SK-N-SH (cell line): ENCODE measurements around the gene KY. TPM values are rescaled to one million over a fixed set of nuclear protein-coding genes. Genes with fewer than 3 reads are reported as not detected.

ENCODE experiments used
- CTCF ChIA-PET: fragments of 300-600, 350-600 bp; formaldehyde crosslinking; extraction: SDS; loops from one replicate; lab custom pipeline; 2021; lab: Yijun Ruan, JAX
- POLR2A ChIA-PET: fragments of 350-600 bp; sonication (Branson Sonifier 250); formaldehyde crosslinking; extraction: SDS; loops from one replicate; lab custom pipeline; 2020; ENCODE audit warnings: antibody characterized with exemption, inconsistent platforms; lab: Yijun Ruan, JAX
- DNase-seq: peaks from one replicate; pipeline ENCODE4 v3.0.0; 2012
- H2AFZ ChIP-seq: fragments of 200-600 bp; sonication (generic); 2 replicates; pipeline ENCODE4 v1.8.1; 2016; ENCODE audit warnings: antibody characterized with exemption, mild to moderate bottlenecking, low read depth
- H3F3A ChIP-seq: fragments of 200-600 bp; sonication (generic); replicated peaks from 2 replicates; pipeline ENCODE3; 2016; ENCODE audit warnings: antibody characterized with exemption, mild to moderate bottlenecking; ENCODE audit not compliant: insufficient read depth
- H3K27ac ChIP-seq, 2 experiments: fragments of 200-500 bp in 1 of 2; fragments of 200-600 bp in 1 of 2; sonication (Bioruptor generic) in 1 of 2; sonication (generic), shearing (Covaris generic) in 1 of 2; 2 replicates each; pipeline versions ENCODE4 v1.5.1 to v1.6.1; 2014 to 2016; ENCODE audit warnings: low read depth in 2 of 2, inconsistent platforms in 1 of 2, low read length in 1 of 2, mild to moderate bottlenecking in 1 of 2, mixed read lengths in 1 of 2
- H3K27me3 ChIP-seq: fragments of 200-600 bp; sonication (generic), shearing (Covaris generic); 2 replicates; pipeline ENCODE4 v1.6.1; 2016; ENCODE audit warnings: mixed run types; ENCODE audit not compliant: insufficient read depth
- H3K36me3 ChIP-seq, 2 experiments: fragments of 200-500 bp in 1 of 2; fragments of 200-600 bp in 1 of 2; sonication (Bioruptor generic) in 1 of 2; sonication (generic) in 1 of 2; replicated peaks in 1 of 2; 2 replicates each; pipeline versions ENCODE3 to v1.5.1; 2014 to 2016; ENCODE audit warnings: low read length in 1 of 2, mild to moderate bottlenecking in 1 of 2; ENCODE audit not compliant: insufficient read depth in 2 of 2, control insufficient read depth in 1 of 2
- H3K4me1 ChIP-seq, 2 experiments: fragments of 200-500 bp in 1 of 2; fragments of 200-600 bp in 1 of 2; sonication (Bioruptor generic) in 1 of 2; sonication (generic), shearing (Covaris generic) in 1 of 2; 2 replicates each; pipeline versions ENCODE4 v1.5.1 to v1.6.1; 2014 to 2016; ENCODE audit warnings: low read depth in 1 of 2, low read length in 1 of 2, mixed run types in 1 of 2; ENCODE audit not compliant: insufficient read depth in 2 of 2, control insufficient read depth in 1 of 2
- H3K4me2 ChIP-seq: fragments of 200-600 bp; sonication (generic), shearing (Covaris generic); 2 replicates; pipeline ENCODE4 v1.6.1; 2017; ENCODE audit warnings: mixed run types
- H3K4me3 ChIP-seq, 2 experiments: fragments of 200-500 bp in 1 of 2; fragments of 200-600 bp in 1 of 2; sonication (Bioruptor generic) in 1 of 2; sonication (generic), shearing (Covaris generic) in 1 of 2; 2 replicates each; pipeline versions ENCODE4 v1.5.1 to v1.8.1; 2014 to 2016; ENCODE audit warnings: low read depth in 2 of 2, inconsistent platforms in 1 of 2, low read length in 1 of 2, mild to moderate bottlenecking in 1 of 2, mixed read lengths in 1 of 2, moderate library complexity in 1 of 2
- H3K79me2 ChIP-seq: fragments of 200-600 bp; sonication (generic); 2 replicates; pipeline ENCODE4 v1.8.1; 2017; ENCODE audit warnings: mild to moderate bottlenecking; ENCODE audit not compliant: insufficient read depth
- H3K9ac ChIP-seq: fragments of 200-600 bp; sonication (generic); 2 replicates; pipeline ENCODE4 v1.6.1; 2017; ENCODE audit warnings: mixed run types
- H3K9me2 ChIP-seq: fragments of 200-600 bp; sonication (generic); 2 replicates; pipeline ENCODE4 v1.6.1; 2017; ENCODE audit warnings: mixed run types
- H3K9me3 ChIP-seq: fragments of 200-600 bp; sonication (generic); 2 replicates; pipeline ENCODE4 v1.6.1; 2017; ENCODE audit warnings: mixed run types, mild to moderate bottlenecking, moderate library complexity
- H4K20me1 ChIP-seq: fragments of 200-600 bp; sonication (generic); 2 replicates; pipeline ENCODE4 v1.6.1; 2017; ENCODE audit warnings: mild to moderate bottlenecking, mixed run types; ENCODE audit not compliant: insufficient read depth
- CHD2 ChIP-seq: fragments of 150-350 bp; IDR thresholded peaks from 2 replicates; pipeline ENCODE4 v1.6.1; 2018; ENCODE audit warnings: low read length; ENCODE audit not compliant: partially characterized antibody
- FOSL2 ChIP-seq: IDR thresholded peaks from 2 replicates; pipeline ENCODE4 v1.4.0; 2012; ENCODE audit warnings: low read depth, mild to moderate bottlenecking, moderate library complexity, borderline replicate concordance
- GABPA ChIP-seq: IDR thresholded peaks from 2 replicates; pipeline ENCODE4 v1.4.0; 2012; ENCODE audit warnings: low read depth, mild to moderate bottlenecking
- MEF2A ChIP-seq: IDR thresholded peaks from 2 replicates; pipeline ENCODE4 v1.4.0; 2012; ENCODE audit warnings: low read depth, borderline replicate concordance
- MXI1 ChIP-seq: IDR thresholded peaks from 2 replicates; pipeline ENCODE4 v1.6.1; 2012; ENCODE audit warnings: mild to moderate bottlenecking, low read depth, low read length, improper control_type of control experiment
- NFIC ChIP-seq: IDR thresholded peaks from 2 replicates; pipeline ENCODE4 v1.4.0; 2012; ENCODE audit warnings: borderline replicate concordance
- POLR2AphosphoS5 ChIP-seq: IDR thresholded peaks from 2 replicates; pipeline ENCODE4 v1.6.1; 2012; ENCODE audit warnings: low read depth, low read length
- RAD21 ChIP-seq: IDR thresholded peaks from 2 replicates; pipeline ENCODE4 v1.6.1; 2012; ENCODE audit warnings: mild to moderate bottlenecking, low read length
- RCOR1 ChIP-seq: fragments of 150-350 bp; IDR thresholded peaks from 2 replicates; pipeline ENCODE4 v1.6.1; 2017; ENCODE audit warnings: antibody characterized with exemption, low read length
- SIN3A ChIP-seq: IDR thresholded peaks from 2 replicates; pipeline ENCODE4 v1.6.1; 2012; ENCODE audit warnings: low read depth, mild to moderate bottlenecking, low read length, moderate library complexity, borderline replicate concordance
- SMC3 ChIP-seq: IDR thresholded peaks from 2 replicates; pipeline ENCODE4 v1.6.1; 2012; ENCODE audit warnings: low read depth, low read length, improper control_type of control experiment
- TCF12 ChIP-seq: IDR thresholded peaks from 2 replicates; pipeline ENCODE4 v1.4.0; 2012
- YY1 ChIP-seq: IDR thresholded peaks from 2 replicates; pipeline ENCODE4 v1.4.0; 2012; ENCODE audit warnings: low read depth, mild to moderate bottlenecking
- WGBS: methylation state at CpG from one replicate; pipeline ENCODE4 v1.1.6; 2017; ENCODE audit warnings: low lambda C conversion rate; 5-methylcytosine and 5-hydroxymethylcytosine counted together
- polyA plus RNA-seq, 3 experiments: library from polyadenylated mRNA; depleted of rRNA; stranded (reverse); fragments of >200 nt; gene quantifications; 2 replicates each; pipeline ENCODE4 v1.2.3, GENCODE V29; 2012
- TF ChIP-seq, protein P1 (sequence below): IDR thresholded peaks from 2 replicates; pipeline ENCODE4 v1.4.0; 2012; ENCODE audit warnings: low read depth, borderline replicate concordance
- TF ChIP-seq, protein P2 (sequence below): IDR thresholded peaks from 2 replicates; pipeline ENCODE4; 2012
- TF ChIP-seq, protein P3 (sequence below): fragments of 150-350 bp; IDR thresholded peaks from 2 replicates; pipeline ENCODE4 v1.6.1; 2017; ENCODE audit warnings: antibody characterized with exemption, low read length, low read depth, borderline replicate concordance
- TF ChIP-seq, protein P4 (sequence below): IDR thresholded peaks from 2 replicates; pipeline ENCODE4 v1.4.0; 2012; ENCODE audit warnings: low read depth, borderline replicate concordance
- TF ChIP-seq, protein P5 (sequence below): IDR thresholded peaks from 2 replicates; pipeline ENCODE4 v1.4.0; 2012; ENCODE audit warnings: low read depth

KY gene
- polyA plus RNA-seq, 1 of the 3 experiments (the other 2 are of a cell fraction): 2.4 TPM

DNA sequence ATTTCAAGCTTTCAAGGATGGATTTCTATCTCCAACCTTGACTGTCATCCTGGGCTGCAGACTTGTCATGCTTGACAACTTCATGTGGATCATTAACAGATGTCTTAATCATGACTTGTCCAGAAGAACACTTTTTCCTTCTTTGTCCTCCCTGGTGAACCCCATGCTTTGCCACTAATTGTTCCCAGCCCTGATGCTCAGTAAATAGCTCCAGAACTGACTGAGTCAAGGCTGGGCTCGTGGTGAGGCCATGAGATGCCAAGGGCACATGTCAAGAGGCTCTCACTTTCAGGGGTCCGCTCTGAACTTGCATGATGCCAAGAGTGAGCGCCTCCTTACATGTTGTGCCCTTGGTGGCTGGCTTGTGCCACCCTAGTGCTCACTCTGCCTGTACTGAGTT lies 48.9 kb upstream of the KY start:
- 89% methylated on average over 3 of the region's 3 CpGs for WGBS
- POLR2A ChIA-PET: no interaction called here
- Histone ChIP-seq H4K20me1 (no peaks in the 10 kb centered on the region), H3K27me3 (no peaks in the 10 kb centered on the region), H2AFZ (no peak overlapping the region), H3K9me2 (no peaks in the 10 kb centered on the region), H3K79me2 (no peaks in the 10 kb centered on the region), H3K36me3 (no peaks in the 10 kb centered on the region), H3K9ac (no peak overlapping the region), H3F3A (no peaks in the 10 kb centered on the region), H3K4me2 (no peak overlapping the region), H3K9me3 (no peaks in the 10 kb centered on the region), H3K4me3 (no peak overlapping the region), H3K4me1 (no peaks in the 10 kb centered on the region), H3K27ac (no peak overlapping the region)
- CTCF ChIA-PET: interaction anchor here (1.2 kb wide), 1 partner anchor 9 kb away, joined by 3 read pairs; no protein-coding TSS in a partner anchor
- TF ChIP-seq, protein P1, sequence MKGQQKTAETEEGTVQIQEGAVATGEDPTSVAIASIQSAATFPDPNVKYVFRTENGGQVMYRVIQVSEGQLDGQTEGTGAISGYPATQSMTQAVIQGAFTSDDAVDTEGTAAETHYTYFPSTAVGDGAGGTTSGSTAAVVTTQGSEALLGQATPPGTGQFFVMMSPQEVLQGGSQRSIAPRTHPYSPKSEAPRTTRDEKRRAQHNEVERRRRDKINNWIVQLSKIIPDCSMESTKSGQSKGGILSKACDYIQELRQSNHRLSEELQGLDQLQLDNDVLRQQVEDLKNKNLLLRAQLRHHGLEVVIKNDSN: no peak
- TF ChIP-seq FOSL2 (no peak), GABPA (no peak), SMC3 (no peak), RAD21 (no peak), CHD2 (no peak), POLR2AphosphoS5 (no peak), SIN3A (no peak)
- TF ChIP-seq, protein P2, sequence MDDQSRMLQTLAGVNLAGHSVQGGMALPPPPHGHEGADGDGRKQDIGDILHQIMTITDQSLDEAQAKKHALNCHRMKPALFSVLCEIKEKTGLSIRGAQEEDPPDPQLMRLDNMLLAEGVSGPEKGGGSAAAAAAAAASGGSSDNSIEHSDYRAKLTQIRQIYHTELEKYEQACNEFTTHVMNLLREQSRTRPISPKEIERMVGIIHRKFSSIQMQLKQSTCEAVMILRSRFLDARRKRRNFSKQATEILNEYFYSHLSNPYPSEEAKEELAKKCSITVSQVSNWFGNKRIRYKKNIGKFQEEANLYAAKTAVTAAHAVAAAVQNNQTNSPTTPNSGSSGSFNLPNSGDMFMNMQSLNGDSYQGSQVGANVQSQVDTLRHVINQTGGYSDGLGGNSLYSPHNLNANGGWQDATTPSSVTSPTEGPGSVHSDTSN: no peak
- TF ChIP-seq, protein P3, sequence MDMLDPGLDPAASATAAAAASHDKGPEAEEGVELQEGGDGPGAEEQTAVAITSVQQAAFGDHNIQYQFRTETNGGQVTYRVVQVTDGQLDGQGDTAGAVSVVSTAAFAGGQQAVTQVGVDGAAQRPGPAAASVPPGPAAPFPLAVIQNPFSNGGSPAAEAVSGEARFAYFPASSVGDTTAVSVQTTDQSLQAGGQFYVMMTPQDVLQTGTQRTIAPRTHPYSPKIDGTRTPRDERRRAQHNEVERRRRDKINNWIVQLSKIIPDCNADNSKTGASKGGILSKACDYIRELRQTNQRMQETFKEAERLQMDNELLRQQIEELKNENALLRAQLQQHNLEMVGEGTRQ: no peak
- TF ChIP-seq, protein P4, sequence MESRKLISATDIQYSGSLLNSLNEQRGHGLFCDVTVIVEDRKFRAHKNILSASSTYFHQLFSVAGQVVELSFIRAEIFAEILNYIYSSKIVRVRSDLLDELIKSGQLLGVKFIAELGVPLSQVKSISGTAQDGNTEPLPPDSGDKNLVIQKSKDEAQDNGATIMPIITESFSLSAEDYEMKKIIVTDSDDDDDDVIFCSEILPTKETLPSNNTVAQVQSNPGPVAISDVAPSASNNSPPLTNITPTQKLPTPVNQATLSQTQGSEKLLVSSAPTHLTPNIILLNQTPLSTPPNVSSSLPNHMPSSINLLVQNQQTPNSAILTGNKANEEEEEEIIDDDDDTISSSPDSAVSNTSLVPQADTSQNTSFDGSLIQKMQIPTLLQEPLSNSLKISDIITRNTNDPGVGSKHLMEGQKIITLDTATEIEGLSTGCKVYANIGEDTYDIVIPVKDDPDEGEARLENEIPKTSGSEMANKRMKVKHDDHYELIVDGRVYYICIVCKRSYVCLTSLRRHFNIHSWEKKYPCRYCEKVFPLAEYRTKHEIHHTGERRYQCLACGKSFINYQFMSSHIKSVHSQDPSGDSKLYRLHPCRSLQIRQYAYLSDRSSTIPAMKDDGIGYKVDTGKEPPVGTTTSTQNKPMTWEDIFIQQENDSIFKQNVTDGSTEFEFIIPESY: no peak
- DNase-seq: no peak

DNA sequence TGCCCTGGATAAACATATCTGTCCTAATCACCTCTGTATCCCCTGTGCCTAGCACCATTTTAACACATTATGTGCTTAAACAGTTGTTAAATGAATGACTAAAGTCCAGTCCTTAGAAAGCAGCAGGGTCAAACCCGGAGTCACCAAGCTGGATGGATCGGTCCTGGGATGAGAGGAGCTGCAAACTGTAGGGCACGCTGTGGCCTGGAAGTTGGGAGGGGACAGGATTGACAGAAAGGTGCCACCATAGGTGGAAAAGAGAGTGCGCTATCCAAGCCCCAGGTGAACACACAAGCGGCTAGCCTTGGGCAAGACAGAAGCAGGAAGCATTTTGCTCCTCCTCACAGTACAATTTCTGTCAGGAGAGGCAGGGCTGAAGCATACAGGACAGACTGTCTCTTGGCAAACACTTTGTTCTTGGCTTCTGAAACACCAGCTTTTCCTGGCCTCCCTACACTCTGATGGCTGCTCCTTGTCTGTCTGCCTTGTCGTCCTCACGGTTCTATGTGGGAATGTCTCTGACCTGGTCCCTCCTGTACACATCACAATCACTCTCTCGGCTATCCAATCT lies 48.4 kb upstream of the KY start:
- no peak overlapping the region for H3K27ac ChIP-seq
- whole genome bisulfite sequencing: 79% methylated on average over 8 of the region's 8 CpGs
- no peaks in the 10 kb centered on the region for H4K20me1 ChIP-seq
- DNase-seq: no peak
- no peak overlapping the region for H3K4me2 ChIP-seq
- H3K9me3 ChIP-seq: no peaks in the 10 kb centered on the region
- no peak overlapping the region for H3K9ac ChIP-seq
- H3K4me1 ChIP-seq: no peaks in the 10 kb centered on the region
- no peaks in the 10 kb centered on the region for H3K27me3 ChIP-seq
- no peaks in the 10 kb centered on the region for H3F3A ChIP-seq
- no peak for TF ChIP-seq NFIC
- TF ChIP-seq, protein P5, sequence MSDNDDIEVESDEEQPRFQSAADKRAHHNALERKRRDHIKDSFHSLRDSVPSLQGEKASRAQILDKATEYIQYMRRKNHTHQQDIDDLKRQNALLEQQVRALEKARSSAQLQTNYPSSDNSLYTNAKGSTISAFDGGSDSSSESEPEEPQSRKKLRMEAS: no peak
- TF ChIP-seq, protein P4: no peak
- TF ChIP-seq MXI1: no peak
- no peak for TF ChIP-seq RCOR1
- TF ChIP-seq TCF12: no peak
- no peak for TF ChIP-seq MEF2A
- TF ChIP-seq, protein P2: no peak
- no peak for TF ChIP-seq YY1
- TF ChIP-seq, all 33 proteins: peak for 0
- Histone ChIP-seq H2AFZ (no peak overlapping the region), H3K4me3 (no peak overlapping the region), H3K9me2 (no peaks in the 10 kb centered on the region), H3K36me3 (no peaks in the 10 kb centered on the region), H3K79me2 (no peaks in the 10 kb centered on the region)
- ChIA-PET POLR2A (no interaction called here), CTCF (interaction anchor here (1.2 kb wide), 1 partner anchor 9 kb away, joined by 3 read pairs; no protein-coding TSS in a partner anchor)
